Measurements from ENCODE around the gene GNAT2. TPM values are rescaled to one million over a fixed set of nuclear protein-coding genes. Genes with fewer than 3 reads are reported as not detected.

The GNAT2 gene
- total and polyA plus RNA-seq, 2 donors (not counting 1 experiment from before 2014, with no cell fraction given) = 0.17 to 0.22 TPM

DNA sequence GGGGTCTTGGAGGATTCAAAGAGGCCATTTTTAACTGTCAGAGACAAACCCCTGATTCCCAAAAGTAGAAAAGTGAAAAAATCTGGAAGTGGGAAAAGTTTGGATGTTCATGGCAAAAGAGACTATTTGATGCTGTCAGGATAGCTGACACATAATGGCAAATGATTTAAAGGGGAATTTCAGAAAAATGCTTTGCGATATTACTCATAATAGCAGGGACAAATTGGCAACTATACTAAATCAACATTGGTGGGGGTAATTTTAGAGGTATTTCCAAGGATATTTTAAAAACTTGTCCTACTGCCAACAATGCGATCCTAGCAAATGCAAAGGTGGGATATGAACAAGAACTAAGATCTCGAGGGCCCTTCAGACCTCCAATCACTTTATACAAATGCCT is 31.2 kb upstream of the GNAT2 start:
- H3K4me1 ChIP-seq (ENCODE audit: control insufficient read depth, extremely low read depth, insufficient read depth, low read length) = peaks cover 4% of the 10 kb centered on the region
- H4K20me1 ChIP-seq (ENCODE audit: control insufficient read depth, extremely low read depth, insufficient read depth, low read length) = no peaks in the 10 kb centered on the region
- H3K9ac ChIP-seq (ENCODE audit: insufficient read depth, low read length) = no peak overlapping the region
- H2AFZ ChIP-seq (ENCODE audit: low read length) = no peak overlapping the region
- TF ChIP-seq EZH2 (IDR thresholded peaks at IDR 0.05; ENCODE audit: low read length, missing control alignments) = no peak
- TF ChIP-seq, protein P1, sequence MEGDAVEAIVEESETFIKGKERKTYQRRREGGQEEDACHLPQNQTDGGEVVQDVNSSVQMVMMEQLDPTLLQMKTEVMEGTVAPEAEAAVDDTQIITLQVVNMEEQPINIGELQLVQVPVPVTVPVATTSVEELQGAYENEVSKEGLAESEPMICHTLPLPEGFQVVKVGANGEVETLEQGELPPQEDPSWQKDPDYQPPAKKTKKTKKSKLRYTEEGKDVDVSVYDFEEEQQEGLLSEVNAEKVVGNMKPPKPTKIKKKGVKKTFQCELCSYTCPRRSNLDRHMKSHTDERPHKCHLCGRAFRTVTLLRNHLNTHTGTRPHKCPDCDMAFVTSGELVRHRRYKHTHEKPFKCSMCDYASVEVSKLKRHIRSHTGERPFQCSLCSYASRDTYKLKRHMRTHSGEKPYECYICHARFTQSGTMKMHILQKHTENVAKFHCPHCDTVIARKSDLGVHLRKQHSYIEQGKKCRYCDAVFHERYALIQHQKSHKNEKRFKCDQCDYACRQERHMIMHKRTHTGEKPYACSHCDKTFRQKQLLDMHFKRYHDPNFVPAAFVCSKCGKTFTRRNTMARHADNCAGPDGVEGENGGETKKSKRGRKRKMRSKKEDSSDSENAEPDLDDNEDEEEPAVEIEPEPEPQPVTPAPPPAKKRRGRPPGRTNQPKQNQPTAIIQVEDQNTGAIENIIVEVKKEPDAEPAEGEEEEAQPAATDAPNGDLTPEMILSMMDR (conservative IDR thresholded peaks at IDR 0.05 in 1 of 2, IDR thresholded peaks at IDR 0.05 in 1 of 2; ENCODE audit: low read depth in 1 of 2, low read length in 2 of 2) = no peak
- H3K27me3 ChIP-seq (ENCODE audit: control insufficient read depth, insufficient read depth, low read length) = peaks cover 2% of the 10 kb centered on the region
- no peak overlapping the region for H3K4me3 ChIP-seq (replicated peaks in 1 of 4; ENCODE audit: control extremely low read depth in 1 of 4, insufficient read depth in 1 of 4, low read depth in 3 of 4, low read length in 4 of 4)
- DNase-seq (ENCODE audit: low read depth in 2 of 2) = peak in 1 of 2 donors; percentile 61
- no peaks in the 10 kb centered on the region for H3K36me3 ChIP-seq (ENCODE audit: control insufficient read depth, insufficient read depth, low read length)
- H3K4me2 ChIP-seq (ENCODE audit: extremely low read depth, insufficient read depth, low read length) = no peak overlapping the region
- H3K9me3 ChIP-seq (ENCODE audit: control insufficient read depth, insufficient read depth, low read depth, low read length) = no peaks in the 10 kb centered on the region
- no peak overlapping the region for H3K27ac ChIP-seq (ENCODE audit: insufficient read depth, low read length)
- no peaks in the 10 kb centered on the region for H3K79me2 ChIP-seq (ENCODE audit: control insufficient read depth, insufficient read depth, low read length)

- H3K36me3 ChIP-seq (ENCODE audit: control insufficient read depth, insufficient read depth, low read length) = no peaks in the 10 kb centered on the region
- no peaks in the 10 kb centered on the region for H3K79me2 ChIP-seq (ENCODE audit: control insufficient read depth, insufficient read depth, low read length)
- H3K27me3 ChIP-seq (ENCODE audit: control insufficient read depth, insufficient read depth, low read length) = no peaks in the 10 kb centered on the region
- no peaks in the 10 kb centered on the region for H4K20me1 ChIP-seq (ENCODE audit: control insufficient read depth, extremely low read depth, insufficient read depth, low read length)
- H3K4me3 ChIP-seq (replicated peaks in 1 of 4; ENCODE audit: control extremely low read depth in 1 of 4, insufficient read depth in 1 of 4, low read depth in 3 of 4, low read length in 4 of 4) = peak overlapping the region in 2 of 4 experiments; percentile 48 to 50
- no peaks in the 10 kb centered on the region for H3K4me1 ChIP-seq (ENCODE audit: control insufficient read depth, extremely low read depth, insufficient read depth, low read length)
- no peaks in the 10 kb centered on the region for H3K9me3 ChIP-seq (ENCODE audit: control insufficient read depth, insufficient read depth, low read depth, low read length)
- H3K4me2 ChIP-seq (ENCODE audit: extremely low read depth, insufficient read depth, low read length) = peak overlapping the region; percentile 61
- no peak overlapping the region for H3K9ac ChIP-seq (ENCODE audit: insufficient read depth, low read length)
- no peak overlapping the region for H3K27ac ChIP-seq (ENCODE audit: insufficient read depth, low read length)
- DNase-seq (ENCODE audit: low read depth in 2 of 2) = peak; percentile 34 to 75
- H2AFZ ChIP-seq (ENCODE audit: low read length) = peak overlapping the region; percentile 40
- TF ChIP-seq, protein P1 (conservative IDR thresholded peaks at IDR 0.05 in 1 of 2, IDR thresholded peaks at IDR 0.05 in 1 of 2; ENCODE audit: low read depth in 1 of 2, low read length in 2 of 2) = peak; percentile 44
- no peak for TF ChIP-seq EZH2 (IDR thresholded peaks at IDR 0.05; ENCODE audit: low read length, missing control alignments)
Measured at GRCh38 chr1:109649491-109649914, 30.1 kb upstream of the GNAT2 start.

DNA sequence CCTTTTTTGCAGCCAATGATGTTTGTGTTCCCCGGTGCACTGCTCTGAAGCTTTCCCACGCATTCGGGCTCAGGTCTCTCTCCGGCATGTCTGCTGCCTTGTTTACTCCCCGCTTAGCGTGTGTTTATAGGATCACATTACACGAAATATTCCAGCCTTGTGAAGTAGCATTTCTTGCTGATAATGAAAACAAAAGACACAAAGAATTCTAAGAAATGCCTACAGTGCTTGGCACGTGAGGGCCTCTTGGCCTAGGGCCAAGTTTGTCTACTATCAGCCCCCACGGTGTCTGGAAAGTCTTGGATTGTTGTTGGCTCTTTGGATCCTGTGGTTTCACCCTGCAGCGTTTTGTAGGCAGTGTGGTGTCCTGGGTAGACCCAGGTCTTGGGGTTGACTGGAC is 25.3 kb upstream of the GNAT2 start:
- Histone ChIP-seq H3K27me3 (ENCODE audit: control insufficient read depth, insufficient read depth, low read length) (no peaks in the 10 kb centered on the region), H3K4me2 (ENCODE audit: extremely low read depth, insufficient read depth, low read length) (no peak overlapping the region), H3K4me1 (ENCODE audit: control insufficient read depth, extremely low read depth, insufficient read depth, low read length) (no peaks in the 10 kb centered on the region), H2AFZ (ENCODE audit: low read length) (no peak overlapping the region), H3K9me3 (ENCODE audit: control insufficient read depth, insufficient read depth, low read depth, low read length) (no peaks in the 10 kb centered on the region), H3K4me3 (replicated peaks in 1 of 4; ENCODE audit: control extremely low read depth in 1 of 4, insufficient read depth in 1 of 4, low read depth in 3 of 4, low read length in 4 of 4) (no peak overlapping the region), H3K36me3 (ENCODE audit: control insufficient read depth, insufficient read depth, low read length) (no peaks in the 10 kb centered on the region), H3K27ac (ENCODE audit: insufficient read depth, low read length) (no peak overlapping the region), H3K9ac (ENCODE audit: insufficient read depth, low read length) (no peak overlapping the region), H3K79me2 (ENCODE audit: control insufficient read depth, insufficient read depth, low read length) (no peaks in the 10 kb centered on the region), H4K20me1 (ENCODE audit: control insufficient read depth, extremely low read depth, insufficient read depth, low read length) (no peaks in the 10 kb centered on the region)
- DNase-seq (ENCODE audit: low read depth in 2 of 2) = peak in 1 of 2 donors; percentile 55
- TF ChIP-seq, protein P1 (conservative IDR thresholded peaks at IDR 0.05 in 1 of 2, IDR thresholded peaks at IDR 0.05 in 1 of 2; ENCODE audit: low read depth in 1 of 2, low read length in 2 of 2) = no peak
- no peak for TF ChIP-seq EZH2 (IDR thresholded peaks at IDR 0.05; ENCODE audit: low read length, missing control alignments)
